Bronchial epithelial cell (primary cell): ENCODE measurements around the gene FBRS. TPM values are rescaled to one million over a fixed set of nuclear protein-coding genes. Genes with fewer than 3 reads are reported as not detected.

ENCODE experiments used
- DNase-seq: peaks from one replicate; pipeline ENCODE4 v3.0.0-alpha.2; 2010; ENCODE audit warnings: low read depth
- FAIRE-seq: peaks from 2 replicates; lab custom pipeline; 2011; peaks lifted over from hg19 to GRCh38; lab: Jason Lieb, UNC
- H3K27me3 ChIP-seq: 2 replicates; pipeline ENCODE4 v1.5.1; 2011; ENCODE audit warnings: low read length; ENCODE audit not compliant: control insufficient read depth, insufficient read depth
- H3K36me3 ChIP-seq: 2 replicates; pipeline ENCODE4 v1.5.1; 2011; ENCODE audit warnings: low read length; ENCODE audit not compliant: control insufficient read depth, insufficient read depth
- H3K4me3 ChIP-seq: 2 replicates; pipeline ENCODE4 v1.5.1; 2011; ENCODE audit warnings: mild to moderate bottlenecking, low read depth, low read length, control low read depth
- CTCF ChIP-seq: IDR thresholded peaks from 2 replicates; pipeline ENCODE4 v1.5.1; 2011; ENCODE audit warnings: mild to moderate bottlenecking, moderate library complexity, low read length, control low read depth, inconsistent platforms; ENCODE audit not compliant: insufficient read depth, severe bottlenecking
- total RNA-seq: library from RNA; depleted of rRNA; stranded (reverse); fragments of >200 nt; gene quantifications from 2 replicates; pipeline ENCODE4 v1.2.1, GENCODE V29; 2014

FBRS gene
- total RNA-seq, 1 donor from 2014 or later: 7.9 TPM

DNA sequence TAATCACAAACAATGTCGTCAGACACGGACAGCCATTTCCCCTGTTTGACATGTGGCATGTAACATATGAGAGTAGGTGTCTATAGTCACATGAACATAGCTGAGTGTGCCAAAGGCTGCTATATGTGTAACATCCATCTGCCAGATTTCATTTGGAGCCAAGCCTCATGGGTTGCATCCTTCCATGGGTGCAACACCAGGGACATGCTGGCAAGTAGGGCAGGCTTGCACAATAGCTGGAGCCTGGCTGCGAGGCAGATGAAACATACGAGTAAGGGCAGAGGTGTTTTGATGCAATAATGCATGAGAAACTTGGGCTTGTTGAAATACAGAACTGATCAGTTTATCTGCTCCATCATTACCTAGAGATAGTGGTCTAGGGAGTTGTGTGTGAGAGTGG, 39.0 kb upstream of the FBRS start:
- Histone ChIP-seq H3K36me3 (no peaks in the 10 kb centered on the region), H3K4me3 (no peak overlapping the region), H3K27me3 (no peaks in the 10 kb centered on the region)
- no peak for TF ChIP-seq CTCF
- FAIRE-seq: no peak
- DNase-seq: no peak

GRCh38 chr16:30619638-30620037, 38.6 kb upstream of the FBRS start:
- Histone ChIP-seq H3K36me3 (no peaks in the 10 kb centered on the region), H3K27me3 (no peaks in the 10 kb centered on the region), H3K4me3 (no peak overlapping the region)
- no peak for TF ChIP-seq CTCF
- DNase-seq (no peak), FAIRE-seq (no peak)

DNA sequence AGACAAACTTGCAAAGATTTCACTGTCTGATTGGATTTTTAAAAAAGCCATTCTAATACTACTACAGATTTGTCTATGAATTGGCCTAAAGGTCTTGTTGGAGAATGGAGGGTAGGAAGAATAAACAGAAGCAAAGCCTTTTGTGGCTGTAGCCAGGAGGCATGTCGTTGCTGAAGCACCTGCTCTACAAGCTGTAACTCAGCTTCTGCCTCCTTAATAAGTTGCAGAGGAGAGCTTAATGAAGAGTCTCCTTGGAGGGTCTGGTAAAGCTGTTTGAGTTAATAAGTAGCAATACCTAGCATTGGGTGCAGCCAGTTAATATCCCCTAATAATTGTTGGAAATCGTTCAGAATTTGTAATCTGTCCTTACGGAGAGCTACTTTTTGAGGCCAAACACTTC, 38.1 kb upstream of the FBRS start:
- FAIRE-seq: no peak
- no peak overlapping the region for H3K4me3 ChIP-seq
- no peak for DNase-seq
- H3K36me3 ChIP-seq: no peaks in the 10 kb centered on the region
- TF ChIP-seq CTCF: no peak
- no peaks in the 10 kb centered on the region for H3K27me3 ChIP-seq

GRCh38 chr16:30621765-30622164, 36.5 kb upstream of the FBRS start:
- Histone ChIP-seq H3K36me3 (no peaks in the 10 kb centered on the region), H3K4me3 (no peak overlapping the region), H3K27me3 (no peaks in the 10 kb centered on the region)
- FAIRE-seq (no peak), DNase-seq (peak; percentile 60)
- no peak for TF ChIP-seq CTCF

DNA sequence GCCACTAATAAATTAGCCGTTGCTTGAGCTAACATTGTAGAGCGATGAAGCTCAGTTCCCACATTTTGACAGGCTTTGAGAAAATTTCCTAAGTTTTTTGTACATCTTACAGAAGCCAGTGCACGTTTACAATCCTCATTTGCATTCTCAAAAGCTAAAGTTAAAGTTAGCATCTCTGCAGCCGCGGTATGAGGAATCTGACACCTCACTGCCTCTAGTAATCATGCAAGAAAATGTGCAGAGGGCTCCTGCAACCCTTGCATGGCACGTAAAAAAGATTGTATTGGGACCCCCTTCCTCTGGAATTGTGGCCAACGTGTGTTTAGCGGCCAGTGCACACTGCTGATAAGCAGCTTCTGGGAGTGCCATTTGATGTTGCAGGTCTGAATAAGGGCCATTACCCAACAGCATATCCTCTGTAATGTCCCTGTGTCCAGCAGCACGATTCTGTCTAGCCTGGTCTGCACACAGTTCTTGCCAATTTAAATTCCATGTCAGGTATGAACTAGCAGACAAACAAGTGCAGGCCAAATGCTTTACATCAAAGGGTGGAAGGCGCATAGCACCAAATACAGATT, 35.7 kb upstream of the FBRS start:
- no peak overlapping the region for H3K4me3 ChIP-seq
- H3K36me3 ChIP-seq: no peaks in the 10 kb centered on the region
- FAIRE-seq (no peak), DNase-seq (peak; percentile 32)
- no peaks in the 10 kb centered on the region for H3K27me3 ChIP-seq
- no peak for TF ChIP-seq CTCF
